Measurements from ENCODE around the gene U2AF2. TPM values are rescaled to one million over a fixed set of nuclear protein-coding genes. Genes with fewer than 3 reads are reported as not detected.
A peak's percentile ranks its signal among the peaks of the same experiment; 100 is the strongest.

U2AF2 gene
- total RNA-seq, 1 donor from 2014 or later = 273 TPM

DNA sequence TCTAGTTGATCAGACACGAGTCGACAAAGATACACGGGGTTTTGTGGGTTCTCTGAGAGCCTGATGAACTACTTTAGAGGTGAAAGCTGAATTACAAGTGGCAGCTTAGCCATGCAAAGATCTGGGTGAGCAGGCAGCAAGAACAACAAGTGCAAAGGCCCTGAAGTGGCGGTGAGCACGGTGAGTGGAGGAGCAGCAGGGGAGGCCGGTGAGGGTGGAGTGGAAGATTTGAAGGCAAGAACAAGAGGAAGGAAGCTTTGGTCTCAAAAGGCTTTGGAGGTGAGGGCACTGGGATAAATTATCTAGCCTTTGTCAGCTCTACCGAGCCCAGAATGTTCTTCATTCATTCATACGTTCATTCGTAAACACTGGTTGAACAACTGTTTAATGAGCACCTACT is 48.0 kb upstream of the U2AF2 start:
- POLR2A ChIA-PET = interaction anchor here (0.9 to 3.9 kb wide), 11 partner anchors 14 to 327 kb away, joined by 4 to 27 read pairs (median 7); partner anchors contain the start of genes U2AF2, ZNF628 and ZNF784
- H3K27me3 Mint-ChIP-seq = no peaks in the 10 kb centered on the region

DNA sequence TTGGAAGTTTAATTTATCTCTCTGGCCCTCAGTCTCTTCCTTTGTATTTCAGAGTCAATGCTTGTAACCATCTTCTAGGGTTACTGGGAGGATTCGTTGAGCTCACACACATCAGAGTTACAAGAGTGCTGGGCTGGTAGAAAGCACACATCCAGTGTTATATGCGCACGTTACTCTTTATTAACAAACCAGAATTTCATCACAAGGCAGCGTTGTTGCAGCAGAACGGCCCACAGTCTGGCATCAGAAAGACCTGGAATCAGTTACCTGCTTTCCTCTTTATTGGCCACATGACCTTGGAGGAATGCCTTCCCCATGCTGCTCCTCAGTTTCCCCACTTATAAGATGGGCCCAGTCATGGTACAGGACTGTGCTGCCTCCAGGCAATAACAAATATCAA is 45.5 kb upstream of the U2AF2 start:
- intact Hi-C loops (cut with micrococcal nuclease) = loop anchor here (5.0 to 10.0 kb wide), 2 partner anchors 202 to 355 kb away; partner anchors contain the start of genes PPP6R1 and UBE2S
- POLR2A ChIA-PET = interaction anchor here (1.8 kb wide), 1 partner anchor 10 kb away, joined by 9 read pairs; the partner anchor contains the start of genes FIZ1 and ZNF524
- CTCF ChIA-PET = interaction anchor here (1.4 kb wide), 1 partner anchor 93 kb away, joined by 5 read pairs; no protein-coding TSS in a partner anchor
- no peaks in the 10 kb centered on the region for H3K27me3 Mint-ChIP-seq
- no peak overlapping the region for H3K27ac Mint-ChIP-seq
- TF ChIP-seq, protein P1, sequence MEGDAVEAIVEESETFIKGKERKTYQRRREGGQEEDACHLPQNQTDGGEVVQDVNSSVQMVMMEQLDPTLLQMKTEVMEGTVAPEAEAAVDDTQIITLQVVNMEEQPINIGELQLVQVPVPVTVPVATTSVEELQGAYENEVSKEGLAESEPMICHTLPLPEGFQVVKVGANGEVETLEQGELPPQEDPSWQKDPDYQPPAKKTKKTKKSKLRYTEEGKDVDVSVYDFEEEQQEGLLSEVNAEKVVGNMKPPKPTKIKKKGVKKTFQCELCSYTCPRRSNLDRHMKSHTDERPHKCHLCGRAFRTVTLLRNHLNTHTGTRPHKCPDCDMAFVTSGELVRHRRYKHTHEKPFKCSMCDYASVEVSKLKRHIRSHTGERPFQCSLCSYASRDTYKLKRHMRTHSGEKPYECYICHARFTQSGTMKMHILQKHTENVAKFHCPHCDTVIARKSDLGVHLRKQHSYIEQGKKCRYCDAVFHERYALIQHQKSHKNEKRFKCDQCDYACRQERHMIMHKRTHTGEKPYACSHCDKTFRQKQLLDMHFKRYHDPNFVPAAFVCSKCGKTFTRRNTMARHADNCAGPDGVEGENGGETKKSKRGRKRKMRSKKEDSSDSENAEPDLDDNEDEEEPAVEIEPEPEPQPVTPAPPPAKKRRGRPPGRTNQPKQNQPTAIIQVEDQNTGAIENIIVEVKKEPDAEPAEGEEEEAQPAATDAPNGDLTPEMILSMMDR (IDR thresholded peaks at IDR 0.05) = no peak
- ATAC-seq (ENCODE audit: low read depth) (no peak), DNase-seq (no peak)
- no peak overlapping the region for H3K4me3 Mint-ChIP-seq
- H3K9me3 Mint-ChIP-seq = no peaks in the 10 kb centered on the region
- peaks cover 59% of the 10 kb centered on the region for H3K36me3 Mint-ChIP-seq (ENCODE audit: low read depth)
- peaks cover 70% of the 10 kb centered on the region for H3K4me1 Mint-ChIP-seq

More for the DNA sequence above, 48.0 kb upstream of the U2AF2 start:
- DNase-seq (no peak), ATAC-seq (ENCODE audit: low read depth) (no peak)
- Mint-ChIP-seq H3K4me3 (peak overlapping the region; percentile 29), H3K9me3 (no peaks in the 10 kb centered on the region), H3K4me1 (peaks cover 62% of the 10 kb centered on the region), H3K36me3 (ENCODE audit: low read depth) (peaks cover 47% of the 10 kb centered on the region), H3K27ac (peak overlapping the region; percentile 91)
- TF ChIP-seq, protein P1 (IDR thresholded peaks at IDR 0.05) = no peak
- CTCF ChIA-PET = interaction anchor here (0.7 to 3.6 kb wide), 16 partner anchors 18 to 466 kb away, joined by 3 to 38 read pairs (median 3); partner anchors contain the start of genes ZNF628 and ZNF784
- intact Hi-C loops (cut with micrococcal nuclease) = loop anchor here (1.0 to 10.0 kb wide), 3 partner anchors 90 to 352 kb away; partner anchors contain the start of genes PPP6R1 and UBE2S

DNA sequence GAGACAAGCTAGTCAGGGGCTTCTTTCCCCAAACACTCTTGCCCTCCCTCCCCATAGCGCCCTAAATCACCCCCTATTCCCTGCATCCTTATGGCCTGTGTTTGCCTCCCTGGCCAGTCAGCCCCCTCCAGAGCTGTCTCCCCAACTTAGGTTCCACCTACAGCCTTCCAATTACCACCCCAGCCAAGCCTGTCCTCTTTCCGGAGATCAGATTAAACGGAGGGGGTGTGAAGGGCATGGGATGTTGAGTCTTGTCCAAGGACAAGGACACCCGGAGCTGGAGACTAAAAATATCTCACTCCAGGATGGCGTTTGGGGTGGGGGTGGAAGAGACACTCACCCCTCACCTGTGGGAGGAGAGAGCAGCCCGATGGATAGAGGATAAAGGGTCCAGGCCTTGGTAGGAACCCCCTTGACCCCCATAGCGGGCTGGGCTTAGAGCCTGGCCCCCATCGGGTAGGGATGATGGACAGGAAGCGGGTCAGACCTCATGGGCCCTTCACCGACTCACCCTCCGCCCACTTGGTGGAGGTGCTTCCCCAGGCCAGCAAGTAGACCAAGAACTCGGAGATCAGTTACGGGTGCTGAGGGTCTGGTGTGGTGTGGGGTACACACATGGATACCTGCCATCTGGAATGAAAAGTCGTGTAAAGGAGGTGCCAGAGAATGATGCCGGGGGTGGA is 43.4 kb upstream of the U2AF2 start:
- DNase-seq (no peak), ATAC-seq (ENCODE audit: low read depth) (no peak)
- Mint-ChIP-seq H3K4me3 (no peak overlapping the region), H3K27ac (peak overlapping the region; percentile 83), H3K4me1 (peaks cover 56% of the 10 kb centered on the region), H3K36me3 (ENCODE audit: low read depth) (peaks cover 52% of the 10 kb centered on the region), H3K9me3 (no peaks in the 10 kb centered on the region), H3K27me3 (no peaks in the 10 kb centered on the region)
- ChIA-PET POLR2A (interaction anchor here (0.6 to 1.4 kb wide), 2 partner anchors 13 to 23 kb away, joined by 6 to 7 read pairs; no protein-coding TSS in a partner anchor), CTCF (no interaction called here)
- intact Hi-C loops (cut with micrococcal nuclease) = no loop called here
- TF ChIP-seq, protein P1 (IDR thresholded peaks at IDR 0.05) = no peak

DNA sequence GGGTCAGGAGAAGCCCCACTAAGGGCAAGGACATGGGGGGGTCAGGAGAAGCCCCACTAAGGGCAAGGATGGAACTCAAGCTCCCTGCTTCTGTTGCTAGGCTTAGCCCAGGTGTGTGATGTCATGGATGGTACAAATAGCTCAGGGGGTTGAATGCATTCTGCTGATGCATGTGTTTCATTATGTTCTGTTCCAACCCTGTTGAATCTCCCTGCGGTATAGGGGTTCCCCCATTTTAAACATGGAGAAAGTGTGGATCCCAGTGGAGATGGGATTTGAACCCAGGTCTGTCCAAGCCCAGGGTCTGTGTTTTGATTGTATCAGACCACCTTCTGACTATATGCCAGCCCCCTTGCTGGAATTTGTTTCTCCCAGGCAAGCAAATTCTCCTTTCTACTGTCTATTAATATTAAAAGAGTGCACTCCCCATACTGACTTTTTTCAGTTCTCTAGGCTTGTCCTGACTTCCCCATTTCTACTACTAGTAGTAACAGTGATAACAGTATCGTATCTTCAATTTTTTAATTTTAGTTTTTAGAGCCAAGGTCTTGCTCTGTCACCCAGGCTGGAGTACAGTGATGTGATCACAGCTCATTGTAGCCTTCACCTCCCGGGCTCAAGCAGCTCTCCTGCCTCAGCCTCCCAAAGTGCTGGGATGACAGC is 42.7 kb upstream of the U2AF2 start:
- CTCF ChIA-PET = no interaction called here
- intact Hi-C loops (cut with micrococcal nuclease) = no loop called here
- TF ChIP-seq, protein P1 (IDR thresholded peaks at IDR 0.05) = no peak
- peaks cover 49% of the 10 kb centered on the region for H3K4me1 Mint-ChIP-seq
- H3K27ac Mint-ChIP-seq = peak overlapping the region; percentile 83
- POLR2A ChIA-PET = interaction anchor here (0.6 to 1.4 kb wide), 3 partner anchors 13 to 136 kb away, joined by 3 to 6 read pairs (median 4); partner anchors contain the start of genes FIZ1 and ZNF628
- peaks cover 51% of the 10 kb centered on the region for H3K36me3 Mint-ChIP-seq (ENCODE audit: low read depth)
- no peaks in the 10 kb centered on the region for H3K9me3 Mint-ChIP-seq
- no peak overlapping the region for H3K4me3 Mint-ChIP-seq
- no peaks in the 10 kb centered on the region for H3K27me3 Mint-ChIP-seq
- ATAC-seq (ENCODE audit: low read depth) (peak; percentile 77), DNase-seq (no peak)

DNA sequence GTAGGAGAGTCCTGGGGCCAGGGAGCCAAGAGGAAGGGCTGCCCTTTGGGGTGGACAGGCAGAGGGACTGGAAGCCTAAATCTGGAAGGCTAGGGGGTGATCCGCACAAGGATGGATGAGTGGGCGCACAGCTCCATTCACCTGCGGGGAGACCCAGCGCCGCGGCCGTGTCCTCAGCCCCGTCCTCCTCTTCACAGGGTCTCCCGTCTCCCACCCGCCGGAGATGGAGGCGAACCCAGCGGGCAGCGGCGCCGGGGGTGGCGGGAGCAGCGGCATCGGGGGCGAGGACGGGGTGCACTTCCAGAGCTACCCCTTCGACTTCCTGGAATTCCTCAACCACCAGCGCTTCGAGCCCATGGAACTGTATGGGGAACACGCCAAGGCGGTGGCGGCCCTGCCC is 41.4 kb upstream of the U2AF2 start:
- H3K27me3 Mint-ChIP-seq = no peaks in the 10 kb centered on the region
- CTCF ChIA-PET = no interaction called here
- intact Hi-C loops (cut with micrococcal nuclease) = no loop called here
- H3K4me1 Mint-ChIP-seq = peaks cover 42% of the 10 kb centered on the region
- no peak for DNase-seq
- no peak overlapping the region for H3K4me3 Mint-ChIP-seq
- H3K27ac Mint-ChIP-seq = peak overlapping the region; percentile 83
- H3K36me3 Mint-ChIP-seq (ENCODE audit: low read depth) = peaks cover 51% of the 10 kb centered on the region
- no peak for ATAC-seq (ENCODE audit: low read depth)
- no peaks in the 10 kb centered on the region for H3K9me3 Mint-ChIP-seq
- POLR2A ChIA-PET = interaction anchor here (1.0 kb wide), 1 partner anchor 11 kb away, joined by 4 read pairs; the partner anchor contains the start of gene ZNF784
- TF ChIP-seq, protein P1 (IDR thresholded peaks at IDR 0.05) = no peak

Measured in activated B cell treated with CpG ODN at 0.5 μM for 24 hours (primary cell).